Measurements from ENCODE around the gene GPR32.

DNA sequence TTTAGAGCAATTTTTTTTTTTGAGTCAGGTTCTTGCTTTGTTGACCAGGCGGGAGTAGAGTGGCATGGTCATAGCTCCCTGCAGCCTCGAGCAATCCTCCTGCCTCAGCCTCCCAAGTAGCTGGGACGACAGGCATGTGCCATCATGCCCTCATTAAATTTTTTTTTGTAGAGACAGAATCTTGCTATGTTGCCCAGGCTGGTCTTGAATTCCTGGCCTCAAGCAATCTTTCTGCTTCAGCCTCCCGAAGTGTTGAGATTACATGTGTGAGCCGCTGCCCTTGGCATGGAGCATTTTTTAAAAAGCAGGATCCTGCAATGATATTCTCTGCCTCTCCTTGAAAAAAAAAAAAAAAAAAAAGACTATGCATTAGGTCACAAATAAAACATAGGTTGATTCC is 5.9 kb downstream of the GPR32 start:
- TF ChIP-seq, protein P1, sequence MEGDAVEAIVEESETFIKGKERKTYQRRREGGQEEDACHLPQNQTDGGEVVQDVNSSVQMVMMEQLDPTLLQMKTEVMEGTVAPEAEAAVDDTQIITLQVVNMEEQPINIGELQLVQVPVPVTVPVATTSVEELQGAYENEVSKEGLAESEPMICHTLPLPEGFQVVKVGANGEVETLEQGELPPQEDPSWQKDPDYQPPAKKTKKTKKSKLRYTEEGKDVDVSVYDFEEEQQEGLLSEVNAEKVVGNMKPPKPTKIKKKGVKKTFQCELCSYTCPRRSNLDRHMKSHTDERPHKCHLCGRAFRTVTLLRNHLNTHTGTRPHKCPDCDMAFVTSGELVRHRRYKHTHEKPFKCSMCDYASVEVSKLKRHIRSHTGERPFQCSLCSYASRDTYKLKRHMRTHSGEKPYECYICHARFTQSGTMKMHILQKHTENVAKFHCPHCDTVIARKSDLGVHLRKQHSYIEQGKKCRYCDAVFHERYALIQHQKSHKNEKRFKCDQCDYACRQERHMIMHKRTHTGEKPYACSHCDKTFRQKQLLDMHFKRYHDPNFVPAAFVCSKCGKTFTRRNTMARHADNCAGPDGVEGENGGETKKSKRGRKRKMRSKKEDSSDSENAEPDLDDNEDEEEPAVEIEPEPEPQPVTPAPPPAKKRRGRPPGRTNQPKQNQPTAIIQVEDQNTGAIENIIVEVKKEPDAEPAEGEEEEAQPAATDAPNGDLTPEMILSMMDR (IDR thresholded peaks at IDR 0.05; ENCODE audit: poor library complexity, severe bottlenecking), result no peak
- TF ChIP-seq POLR2AphosphoS5 (IDR thresholded peaks at IDR 0.05) (no peak), REST (IDR thresholded peaks at IDR 0.05; ENCODE audit: borderline replicate concordance) (no peak), SMC3 (conservative IDR thresholded peaks at IDR 0.05; ENCODE audit: poor library complexity) (no peak)

Measured in neural cell (in vitro differentiated cells).